ENCODE measurements around the gene XRCC2.

GRCh38 chr7:152621426-152621825 is 54.5 kb downstream of the XRCC2 start:
- no peak for TF ChIP-seq SUZ12 (IDR thresholded peaks at IDR 0.05; ENCODE audit: extremely low read depth, insufficient read depth, insufficient read length)
- TF ChIP-seq ZNF274 (IDR thresholded peaks at IDR 0.05; ENCODE audit: low read depth, low read length) = no peak

Measured in NT2/D1 (cell line).